ENCODE measurements around the gene NADSYN1. TPM values are rescaled to one million over a fixed set of nuclear protein-coding genes. Genes with fewer than 3 reads are reported as not detected.

The NADSYN1 gene
- total RNA-seq, 1 experiment from 2014 or later: 35.5 TPM

GRCh38 chr11:71478528-71478840 is 25.5 kb downstream of the NADSYN1 start:
- Histone ChIP-seq H3K27ac (ENCODE audit: low read depth, low read length, poor library complexity, severe bottlenecking) (no peak overlapping the region), H3K9me3 (ENCODE audit: low read depth, low read length, poor library complexity, severe bottlenecking) (no peaks in the 10 kb centered on the region), H3K4me1 (ENCODE audit: insufficient read depth, low read length, poor library complexity, severe bottlenecking) (no peaks in the 10 kb centered on the region), H3K4me3 (ENCODE audit: low read depth, low read length, poor library complexity, severe bottlenecking) (no peak overlapping the region), H3K36me3 (ENCODE audit: insufficient read depth, low read length, poor library complexity, severe bottlenecking) (peaks cover 12% of the 10 kb centered on the region), H3K27me3 (replicated peaks; ENCODE audit: insufficient read depth, low read depth, low read length, poor library complexity) (no peaks in the 10 kb centered on the region)
- no peak for DNase-seq (ENCODE audit: low spot score)
- ChIA-PET POLR2A (ENCODE audit: low non-redundant PET) (no interaction called here), CTCF (interaction anchor here (0.7 kb wide), 1 partner anchor 144 kb away, joined by 4 read pairs; no protein-coding TSS in a partner anchor)
- TF ChIP-seq EZH2 (IDR thresholded peaks at IDR 0.05; ENCODE audit: borderline replicate concordance, low read depth, low read length, poor library complexity, severe bottlenecking) (no peak), CTCF (conservative IDR thresholded peaks at IDR 0.05; ENCODE audit: low read depth, low read length) (no peak)
- no TSS peak for BruUV-seq (replicated peaks)
- intact Hi-C loops (cut with micrococcal nuclease; ENCODE audit: unreplicated experiment): no loop called here

GRCh38 chr11:71481101-71481960 is 28.3 kb downstream of the NADSYN1 start:
- Histone ChIP-seq H3K36me3 (ENCODE audit: insufficient read depth, low read length, poor library complexity, severe bottlenecking) (peaks cover 11% of the 10 kb centered on the region), H3K27ac (ENCODE audit: low read depth, low read length, poor library complexity, severe bottlenecking) (no peak overlapping the region), H3K9me3 (ENCODE audit: low read depth, low read length, poor library complexity, severe bottlenecking) (no peaks in the 10 kb centered on the region), H3K4me3 (ENCODE audit: low read depth, low read length, poor library complexity, severe bottlenecking) (no peak overlapping the region), H3K27me3 (replicated peaks; ENCODE audit: insufficient read depth, low read depth, low read length, poor library complexity) (no peaks in the 10 kb centered on the region), H3K4me1 (ENCODE audit: insufficient read depth, low read length, poor library complexity, severe bottlenecking) (no peaks in the 10 kb centered on the region)
- no TSS peak for BruUV-seq (replicated peaks)
- no peak for DNase-seq (ENCODE audit: low spot score)
- intact Hi-C loops (cut with micrococcal nuclease; ENCODE audit: unreplicated experiment): no loop called here
- CTCF ChIA-PET: interaction anchor here (0.7 kb wide), 1 partner anchor 16 kb away, joined by 8 read pairs; no protein-coding TSS in a partner anchor
- POLR2A ChIA-PET (ENCODE audit: low non-redundant PET): no interaction called here
- TF ChIP-seq CTCF (conservative IDR thresholded peaks at IDR 0.05; ENCODE audit: low read depth, low read length) (no peak), EZH2 (IDR thresholded peaks at IDR 0.05; ENCODE audit: borderline replicate concordance, low read depth, low read length, poor library complexity, severe bottlenecking) (no peak)

GRCh38 chr11:71482216-71482615 is 29.2 kb downstream of the NADSYN1 start:
- ChIA-PET CTCF (no interaction called here), POLR2A (ENCODE audit: low non-redundant PET) (no interaction called here)
- H3K27ac ChIP-seq (ENCODE audit: low read depth, low read length, poor library complexity, severe bottlenecking): no peak overlapping the region
- no peak for DNase-seq (ENCODE audit: low spot score)
- H3K9me3 ChIP-seq (ENCODE audit: low read depth, low read length, poor library complexity, severe bottlenecking): no peaks in the 10 kb centered on the region
- intact Hi-C loops (cut with micrococcal nuclease; ENCODE audit: unreplicated experiment): no loop called here
- no peaks in the 10 kb centered on the region for H3K4me1 ChIP-seq (ENCODE audit: insufficient read depth, low read length, poor library complexity, severe bottlenecking)
- no TSS peak for BruUV-seq (replicated peaks)
- peaks cover 11% of the 10 kb centered on the region for H3K36me3 ChIP-seq (ENCODE audit: insufficient read depth, low read length, poor library complexity, severe bottlenecking)
- no peak for TF ChIP-seq CTCF (conservative IDR thresholded peaks at IDR 0.05; ENCODE audit: low read depth, low read length)
- TF ChIP-seq EZH2 (IDR thresholded peaks at IDR 0.05; ENCODE audit: borderline replicate concordance, low read depth, low read length, poor library complexity, severe bottlenecking): no peak
- H3K27me3 ChIP-seq (replicated peaks; ENCODE audit: insufficient read depth, low read depth, low read length, poor library complexity): no peaks in the 10 kb centered on the region
- H3K4me3 ChIP-seq (ENCODE audit: low read depth, low read length, poor library complexity, severe bottlenecking): no peak overlapping the region
